Muscle of leg (tissue), 11 donors: ENCODE results near the gene HTR7. TPM values are rescaled to one million over a fixed set of nuclear protein-coding genes. Genes with fewer than 3 reads are reported as not detected.
"Not testable (repeated sequence)": the region's sequence is repeated elsewhere in the genome, so short reads cannot be mapped to it uniquely, and the experiment has no call there.

ENCODE experiments used
- DNase-seq: peaks from one replicate; pipeline ENCODE4 v3.0.0; 2013
- H3K27ac ChIP-seq: one replicate; pipeline ENCODE4 v1.5.1; 2013; ENCODE audit warnings: mild to moderate bottlenecking, low read length, control low read depth
- H3K27me3 ChIP-seq: one replicate; pipeline ENCODE4 v1.6.1; 2013; ENCODE audit warnings: low read length; ENCODE audit not compliant: control insufficient read depth, insufficient read depth
- H3K36me3 ChIP-seq: one replicate; pipeline ENCODE4 v1.6.1; 2013; ENCODE audit warnings: low read length; ENCODE audit not compliant: control insufficient read depth, insufficient read depth
- H3K4me1 ChIP-seq: one replicate; pipeline ENCODE4 v1.6.1; 2013; ENCODE audit warnings: low read length; ENCODE audit not compliant: control insufficient read depth, insufficient read depth
- H3K4me3 ChIP-seq: one replicate; pipeline ENCODE4 v1.5.1; 2013; ENCODE audit warnings: low read length, control low read depth
- H3K9me3 ChIP-seq: replicated peaks from 2 replicates; pipeline ENCODE4 v1.6.1; 2013; ENCODE audit warnings: low read depth, low read length; ENCODE audit not compliant: control insufficient read depth
- WGBS: methylation state at CpG from one replicate; pipeline ENCODE4 v1.1.5; 2013; ENCODE audit warnings: missing lambda C conversion rate; ENCODE audit not compliant: insufficient coverage; 5-methylcytosine and 5-hydroxymethylcytosine counted together
- polyA plus RNA-seq, 8 donors: library from polyadenylated mRNA; unstranded; fragments of 120-200 nt; gene quantifications; one replicate each; pipeline versions ENCODE4 v1.2.1 to v1.2.3, GENCODE V29; 2013; ENCODE audit warnings: inconsistent platforms in 1 of 8, low replicate concordance in 1 of 8; ENCODE audit not compliant: insufficient read length in 8 of 8, insufficient read depth in 1 of 8
- total RNA-seq: library from RNA; stranded (reverse); fragments of 120-200 nt; gene quantifications from one replicate; pipeline ENCODE4 v1.2.4, GENCODE V29; 2013

HTR7 gene
- total and polyA plus RNA-seq, 9 donors, result 0.09 to 0.25 (median 0.18) TPM

DNA sequence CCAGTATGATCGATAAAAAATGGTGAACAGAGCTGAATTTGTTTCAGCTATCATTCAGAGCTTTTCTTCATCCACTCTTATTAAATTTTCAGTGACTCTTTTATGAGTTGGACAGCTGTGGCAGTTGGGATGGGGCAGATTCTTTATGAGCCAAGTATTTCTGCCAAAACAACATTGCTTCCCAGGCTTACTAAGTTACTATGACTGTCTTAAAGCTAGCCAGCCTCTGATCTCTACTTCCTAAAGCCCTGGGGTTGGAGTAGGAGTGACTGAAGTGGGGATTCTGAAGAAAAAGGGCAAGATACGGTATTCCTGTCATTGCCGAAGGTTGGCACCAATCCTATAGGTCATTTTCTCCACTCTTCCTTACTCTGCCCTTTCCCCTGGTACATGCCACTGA, 26.6 kb upstream of the HTR7 start:
- H3K36me3 ChIP-seq, result peaks cover 24% of the 10 kb centered on the region
- H3K27ac ChIP-seq, result peak overlapping the region; percentile 57
- no CpG with 5 or more reads among the region's 3 CpGs for WGBS
- H3K4me3 ChIP-seq, result no peak overlapping the region
- peaks cover 3% of the 10 kb centered on the region for H3K4me1 ChIP-seq
- no peaks in the 10 kb centered on the region for H3K9me3 ChIP-seq
- no peaks in the 10 kb centered on the region for H3K27me3 ChIP-seq
- DNase-seq, result peak; percentile 82

DNA sequence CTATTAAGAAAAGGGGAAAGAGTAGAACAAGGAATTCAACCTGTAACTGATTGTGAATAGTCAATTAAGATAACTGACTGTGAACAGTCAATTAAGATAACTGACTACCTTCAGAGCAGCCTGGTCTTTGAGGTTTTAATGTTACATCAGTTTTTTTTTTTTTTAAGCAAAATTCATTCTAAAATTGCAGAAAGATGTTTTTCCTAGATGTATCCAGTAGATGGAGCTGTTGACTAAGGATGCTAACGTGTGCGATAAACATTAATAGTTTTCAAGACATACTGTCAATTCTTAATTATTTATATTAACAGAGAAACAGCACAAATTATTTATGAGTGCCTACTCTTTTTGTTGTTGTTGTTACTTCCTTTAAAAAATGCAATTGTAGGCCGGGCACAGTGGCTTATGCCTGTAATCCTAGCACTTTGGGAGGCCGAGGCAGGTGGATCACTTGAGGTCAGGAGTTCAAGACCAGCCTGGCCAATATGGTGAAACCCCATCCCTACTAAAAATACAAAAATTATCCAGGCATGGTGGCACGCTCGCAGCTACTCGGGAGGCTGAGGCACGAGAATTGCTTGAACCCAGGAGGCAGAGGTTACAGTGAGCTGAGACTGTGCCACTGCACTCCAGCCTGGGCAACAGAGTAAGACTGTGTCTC, 22.4 kb upstream of the HTR7 start:
- not testable (repeated sequence) for H3K27me3 ChIP-seq, H3K4me3 ChIP-seq, H3K27ac ChIP-seq, H3K9me3 ChIP-seq, H3K4me1 ChIP-seq
- H3K36me3 ChIP-seq, result peaks cover 33% of the 10 kb centered on the region
- DNase-seq, result peak; percentile 53
- WGBS, result no CpG with 5 or more reads among the region's 8 CpGs

DNA sequence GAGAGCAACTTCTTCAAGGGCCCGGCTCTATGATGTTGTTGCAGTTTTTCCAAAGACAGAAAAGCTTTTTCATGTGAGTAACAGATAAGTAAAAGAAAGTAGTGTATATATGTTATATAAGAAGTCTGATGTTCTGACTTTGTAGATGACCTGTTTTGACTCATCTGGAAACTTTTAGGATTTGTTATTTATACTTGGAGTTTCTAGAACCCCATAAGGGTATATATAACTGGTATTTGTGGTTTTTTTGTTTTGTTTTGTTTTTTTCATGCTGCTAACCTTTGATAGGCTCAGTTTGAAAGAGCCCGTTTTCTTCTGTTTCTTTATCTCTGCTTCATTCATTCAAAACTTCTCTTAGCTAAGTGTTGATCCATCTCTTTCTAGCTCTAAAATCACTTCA, 21.2 kb upstream of the HTR7 start:
- DNase-seq, result no peak
- WGBS, result no CpG with 5 or more reads among the region's 2 CpGs
- H3K4me1 ChIP-seq, result no peaks in the 10 kb centered on the region
- H3K36me3 ChIP-seq, result peaks cover 33% of the 10 kb centered on the region
- H3K27ac ChIP-seq, result no peak overlapping the region
- H3K9me3 ChIP-seq, result no peaks in the 10 kb centered on the region
- no peaks in the 10 kb centered on the region for H3K27me3 ChIP-seq
- H3K4me3 ChIP-seq, result no peak overlapping the region

DNA sequence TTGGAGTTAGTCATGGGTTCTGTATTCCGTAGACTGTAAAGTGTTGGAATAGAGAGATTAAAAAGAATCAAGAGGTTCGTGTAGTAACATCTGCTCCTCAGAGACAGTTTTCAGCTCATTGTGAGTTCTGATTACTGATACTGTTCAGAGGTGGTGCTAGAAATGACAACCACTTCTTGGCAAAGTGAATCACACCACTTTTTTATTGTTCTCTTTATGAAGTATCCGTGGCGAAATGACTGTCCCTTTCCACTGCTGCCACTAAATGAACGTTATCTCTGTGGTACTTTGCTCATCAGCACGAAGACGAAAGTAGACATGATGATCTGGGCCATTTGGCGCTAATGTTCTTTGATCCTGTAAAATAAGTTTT, 14.8 kb upstream of the HTR7 start:
- Histone ChIP-seq H3K27ac (no peak overlapping the region), H3K27me3 (no peaks in the 10 kb centered on the region), H3K36me3 (peaks cover 17% of the 10 kb centered on the region), H3K4me3 (peak overlapping the region; percentile 70), H3K4me1 (peaks cover 5% of the 10 kb centered on the region), H3K9me3 (peaks cover 6% of the 10 kb centered on the region)
- no peak for DNase-seq
- 42% methylated on average over 4 of the region's 8 CpGs for WGBS

DNA sequence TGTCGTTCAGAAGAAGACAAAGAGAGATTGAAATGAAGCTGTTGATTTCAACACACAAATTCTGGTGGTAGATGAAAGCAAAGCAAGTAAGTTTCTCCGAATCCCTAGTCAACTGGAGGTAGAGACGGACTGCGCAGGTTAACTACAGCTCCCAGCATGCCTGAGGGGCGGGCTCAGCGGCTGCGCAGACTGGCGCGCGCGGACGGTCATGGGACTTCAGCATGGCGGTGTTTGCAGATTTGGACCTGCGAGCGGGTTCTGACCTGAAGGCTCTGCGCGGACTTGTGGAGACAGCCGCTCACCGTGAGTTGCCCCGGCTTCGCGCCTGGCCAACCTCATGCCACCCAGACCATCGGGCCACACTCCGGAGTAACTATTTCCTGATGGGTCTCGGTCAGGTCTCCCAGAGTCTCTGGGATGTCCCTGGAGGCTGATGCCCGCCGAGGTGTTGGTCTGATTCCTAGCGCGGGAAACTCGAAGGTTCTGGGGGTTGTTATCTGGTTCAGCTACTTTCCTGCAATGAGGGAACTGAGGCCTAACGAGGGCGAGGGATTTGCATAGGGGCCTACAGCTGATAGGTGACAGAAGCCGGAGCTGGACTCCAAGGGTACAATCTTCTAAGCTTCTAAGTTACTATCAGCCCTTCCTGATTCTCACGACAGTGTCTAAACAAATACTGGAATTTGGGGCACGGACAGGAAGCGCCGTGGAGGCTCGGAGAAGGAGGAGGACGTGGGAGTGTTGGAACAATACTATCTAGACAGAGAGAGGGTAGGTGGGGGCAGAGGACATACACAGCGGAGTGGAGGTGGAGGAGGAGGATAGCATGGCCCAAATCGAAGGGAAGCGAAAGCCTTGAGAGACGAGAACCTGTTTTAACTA, 14.2 kb upstream of the HTR7 start, which contains the start of gene RPP30:
Gene RPP30, plus strand, starts transcription at position 209 of the 882 bp plus-strand sequence. Its CDS starts 13 bp downstream, at position 222.
- WGBS, result under 1% methylated on average over 37 of the region's 43 CpGs
- H3K4me1 ChIP-seq, result peaks cover 5% of the 10 kb centered on the region
- H3K9me3 ChIP-seq, result peaks cover 6% of the 10 kb centered on the region
- peak within 1 kb of the TSS; percentile 70 for H3K4me3 ChIP-seq
- H3K36me3 ChIP-seq, result peaks cover 10% of the 10 kb centered on the region
- peak within 1 kb of the TSS; percentile 59 for H3K27ac ChIP-seq
- no peaks in the 10 kb centered on the region for H3K27me3 ChIP-seq
- peak; percentile 91 for DNase-seq

DNA sequence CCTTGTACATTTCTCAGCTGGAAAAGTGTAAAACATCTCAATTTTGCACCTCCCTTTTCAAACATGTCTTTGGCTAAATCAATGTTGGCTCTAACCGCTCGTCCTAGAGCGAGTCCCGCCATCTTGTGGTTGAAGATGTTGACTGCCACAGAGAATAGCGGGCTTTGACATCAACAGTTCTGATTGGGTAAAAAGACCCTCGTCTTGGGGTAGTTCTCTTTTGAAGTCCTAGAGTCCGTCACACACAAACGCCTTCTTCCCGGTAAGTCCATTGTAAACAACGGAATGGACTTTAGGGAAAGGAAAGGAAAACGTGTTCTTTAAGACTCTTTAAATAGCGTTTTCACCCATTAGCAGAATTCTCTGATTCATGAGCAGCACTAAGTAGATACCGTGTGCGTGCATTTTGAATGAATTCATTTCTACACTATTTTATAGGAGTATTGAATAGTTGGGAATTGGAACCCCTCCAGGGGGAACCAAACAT, 13.5 kb upstream of the HTR7 start:
- DNase-seq, result peak; percentile 88
- WGBS, result 0% methylated on average over 1 of the region's 14 CpGs
- peaks cover 6% of the 10 kb centered on the region for H3K9me3 ChIP-seq
- no peaks in the 10 kb centered on the region for H3K27me3 ChIP-seq
- peaks cover 5% of the 10 kb centered on the region for H3K4me1 ChIP-seq
- H3K36me3 ChIP-seq, result peaks cover 4% of the 10 kb centered on the region
- H3K27ac ChIP-seq, result peak overlapping the region; percentile 52
- peak overlapping the region; percentile 70 for H3K4me3 ChIP-seq

DNA sequence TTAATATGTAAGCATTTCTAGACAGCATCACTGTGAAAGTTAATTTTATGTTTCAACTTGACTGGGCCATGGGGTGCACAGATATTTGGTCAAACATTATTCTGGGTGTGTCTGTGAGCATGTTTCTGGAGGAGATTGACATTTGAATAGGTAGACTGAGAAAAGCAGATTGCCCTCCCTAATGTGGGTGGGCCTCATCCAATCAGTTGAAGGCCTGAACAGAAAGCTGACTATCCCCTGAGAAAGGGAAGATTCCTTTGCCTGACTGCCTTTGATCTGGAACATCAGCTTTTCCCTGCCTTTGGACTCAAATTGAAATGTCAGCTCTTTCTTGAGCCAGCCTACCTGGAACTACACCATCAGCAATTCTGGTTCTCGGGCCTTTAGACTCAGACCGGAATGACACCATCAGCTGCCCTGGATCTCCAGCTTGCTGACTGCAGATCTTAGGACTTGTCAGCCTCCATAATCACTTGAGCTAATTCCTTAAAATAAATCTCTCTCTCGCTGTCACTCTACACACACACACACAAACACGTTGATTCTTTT, 8.3 kb upstream of the HTR7 start:
- 80% methylated on average over 4 of the region's 4 CpGs for WGBS
- peaks cover 6% of the 10 kb centered on the region for H3K9me3 ChIP-seq
- H3K27ac ChIP-seq, result no peak overlapping the region
- H3K36me3 ChIP-seq, result no peaks in the 10 kb centered on the region
- peaks cover 2% of the 10 kb centered on the region for H3K27me3 ChIP-seq
- H3K4me1 ChIP-seq, result no peaks in the 10 kb centered on the region
- no peak overlapping the region for H3K4me3 ChIP-seq
- no peak for DNase-seq

DNA sequence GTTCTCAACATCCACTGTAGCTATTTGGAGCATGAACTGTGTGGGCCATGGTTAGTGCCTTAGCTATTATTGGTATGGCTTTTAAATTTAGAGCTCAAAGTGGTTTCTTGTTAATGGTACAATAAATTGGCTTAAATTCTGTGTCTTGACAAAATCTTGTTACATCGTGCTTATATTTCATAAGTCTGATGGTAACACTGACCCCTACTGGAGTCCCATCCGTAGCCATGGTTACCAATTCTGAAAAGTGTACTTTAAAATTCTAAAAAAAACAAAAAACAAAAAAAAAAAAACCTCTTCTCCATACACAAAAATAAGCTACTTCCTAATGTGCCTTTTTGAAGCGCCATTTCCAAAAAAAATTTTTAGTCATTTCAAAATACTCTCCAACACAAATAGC, 7.6 kb upstream of the HTR7 start:
- H3K9me3 ChIP-seq, result peaks cover 6% of the 10 kb centered on the region
- DNase-seq, result peak; percentile 57
- H3K4me3 ChIP-seq, result no peak overlapping the region
- no peak overlapping the region for H3K27ac ChIP-seq
- H3K4me1 ChIP-seq, result no peaks in the 10 kb centered on the region
- 43% methylated on average over 1 of the region's 3 CpGs for WGBS
- H3K27me3 ChIP-seq, result peaks cover 5% of the 10 kb centered on the region
- H3K36me3 ChIP-seq, result no peaks in the 10 kb centered on the region

DNA sequence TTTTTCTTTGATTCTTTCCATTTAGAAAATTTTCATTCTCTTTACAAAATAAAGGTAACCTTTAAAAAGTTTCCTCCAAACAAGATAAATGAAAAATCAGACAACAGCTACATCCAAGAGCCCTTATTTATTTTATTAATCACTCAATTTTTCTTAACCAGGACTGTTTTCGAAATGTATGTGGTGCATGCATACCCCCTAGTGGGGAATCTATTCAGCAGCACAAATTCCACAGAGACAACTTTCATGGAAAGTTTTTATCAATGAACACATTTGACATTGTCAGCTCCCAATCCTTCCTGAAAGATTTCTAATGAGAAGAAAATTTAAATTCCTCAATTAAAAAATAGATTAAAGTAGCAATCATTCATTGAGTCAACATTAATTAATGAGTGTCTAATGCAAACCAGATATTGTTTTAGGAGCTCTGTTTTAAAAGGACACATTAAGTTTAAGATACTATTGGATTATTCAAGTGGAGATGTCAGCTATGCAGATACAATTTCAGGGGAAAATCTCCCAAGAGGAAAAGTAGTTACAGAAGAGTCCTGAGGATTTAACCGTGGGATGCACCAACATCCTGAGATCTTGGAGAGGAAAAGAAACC, 5.2 kb upstream of the HTR7 start:
- peak; percentile 40 for DNase-seq
- 11% methylated on average over 1 of the region's 2 CpGs for WGBS
- H3K9me3 ChIP-seq, result no peaks in the 10 kb centered on the region
- no peak overlapping the region for H3K27ac ChIP-seq
- no peaks in the 10 kb centered on the region for H3K36me3 ChIP-seq
- no peak overlapping the region for H3K4me3 ChIP-seq
- peaks cover 11% of the 10 kb centered on the region for H3K27me3 ChIP-seq
- H3K4me1 ChIP-seq, result peaks cover 3% of the 10 kb centered on the region

DNA sequence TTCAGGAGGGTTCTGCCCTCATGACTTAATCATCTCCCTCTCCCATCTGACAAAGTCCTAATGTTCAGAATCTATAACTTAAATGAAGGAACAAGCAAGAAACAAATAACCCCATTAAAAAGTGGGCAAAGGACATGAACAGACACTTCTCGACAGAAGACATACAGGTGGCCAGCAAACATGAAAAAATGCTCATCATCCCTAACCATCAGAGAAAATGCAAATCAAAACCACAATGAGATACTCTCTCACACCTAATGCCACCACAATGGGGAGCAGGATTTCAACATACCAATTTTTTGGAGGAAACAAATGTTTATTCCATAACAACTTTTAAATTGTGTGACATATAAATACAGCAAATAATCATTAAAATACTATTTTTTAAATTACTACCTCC, 3.0 kb upstream of the HTR7 start:
- Histone ChIP-seq H3K27me3 (peaks cover 25% of the 10 kb centered on the region), H3K27ac (no peak overlapping the region), H3K4me1 (peaks cover 10% of the 10 kb centered on the region), H3K4me3 (no peak overlapping the region), H3K36me3 (no peaks in the 10 kb centered on the region), H3K9me3 (no peaks in the 10 kb centered on the region)
- WGBS, result no CpG with 5 or more reads among the region's 1 CpG
- DNase-seq, result no peak
